ENCODE data around the gene FASTK. TPM values are rescaled to one million over a fixed set of nuclear protein-coding genes. Genes with fewer than 3 reads are reported as not detected.

The FASTK gene
- total RNA-seq, 1 donor from 2014 or later, result 91.8 TPM

- intact Hi-C loops (cut with micrococcal nuclease), result loop anchor here (10.0 kb wide), 2 partner anchors 711 to 1891 kb away; partner anchors contain the start of genes ZNF282 and ZNF775
Measured at GRCh38 chr7:151085329-151085690, 4.7 kb upstream of the FASTK start.

GRCh38 chr7:151083824-151084160 is 3.2 kb upstream of the FASTK start:
- intact Hi-C loops (cut with micrococcal nuclease), result loop anchor here (1.0 to 10.0 kb wide), 9 partner anchors 55 to 1889 kb away; partner anchors contain the start of genes ABCB8, ABCF2, ACTR3C and ATP6V0E2

- intact Hi-C loops (cut with micrococcal nuclease), result loop anchor here (1.0 to 10.0 kb wide), 9 partner anchors 55 to 1888 kb away; partner anchors contain the start of genes ABCB8, ABCF2, ACTR3C and ATP6V0E2
Measured at GRCh38 chr7:151083071-151083823, 2.6 kb upstream of the FASTK start, which contains the start of gene TMUB1. Gene TMUB1, minus strand, starts transcription at chr7:151083493. Its CDS starts 930 bp downstream, at chr7:151082563.

GRCh38 chr7:151082141-151083070 is 1.8 kb upstream of the FASTK start:
- intact Hi-C loops (cut with micrococcal nuclease), result loop anchor here (1.0 to 10.0 kb wide), 9 partner anchors 54 to 1888 kb away; partner anchors contain the start of genes ABCB8, ABCF2, ACTR3C and ATP6V0E2

GRCh38 chr7:151081170-151082101 is 827 bp upstream of the FASTK start:
- intact Hi-C loops (cut with micrococcal nuclease), result loop anchor here (5.0 to 10.0 kb wide), 4 partner anchors 707 to 1887 kb away; partner anchors contain the start of genes ACTR3C, LRRC61, ZNF282 and ZNF467

- intact Hi-C loops (cut with micrococcal nuclease), result loop anchor here (1.0 to 10.0 kb wide), 8 partner anchors 22 to 1885 kb away; partner anchors contain the start of genes ACTR3C, LRRC61, ZNF282 and ZNF467
Measured at GRCh38 chr7:151080067-151080521, 515 bp downstream of the FASTK start.

- intact Hi-C loops (cut with micrococcal nuclease), result no loop called here
Measured at GRCh38 chr7:151079199-151079910, 1.3 kb downstream of the FASTK start.

- intact Hi-C loops (cut with micrococcal nuclease), result no loop called here
Measured at GRCh38 chr7:151078233-151079040, 2.2 kb downstream of the FASTK start.

GRCh38 chr7:151077705-151078232 is 2.8 kb downstream of the FASTK start:
- intact Hi-C loops (cut with micrococcal nuclease), result no loop called here

GRCh38 chr7:151076863-151077704 is 3.5 kb downstream of the FASTK start:
- intact Hi-C loops (cut with micrococcal nuclease), result no loop called here

- intact Hi-C loops (cut with micrococcal nuclease), result no loop called here
Measured at GRCh38 chr7:151075978-151076426, 4.6 kb downstream of the FASTK start.

GRCh38 chr7:151075662-151075971 is 5.0 kb downstream of the FASTK start:
- intact Hi-C loops (cut with micrococcal nuclease), result no loop called here

GRCh38 chr7:151074817-151075661 is 5.6 kb downstream of the FASTK start:
- intact Hi-C loops (cut with micrococcal nuclease), result no loop called here

- intact Hi-C loops (cut with micrococcal nuclease), result no loop called here
Measured at GRCh38 chr7:151073990-151074389, 6.6 kb downstream of the FASTK start.

GRCh38 chr7:151071032-151071866 is 9.4 kb downstream of the FASTK start:
- intact Hi-C loops (cut with micrococcal nuclease), result no loop called here

- intact Hi-C loops (cut with micrococcal nuclease), result no loop called here
Measured at GRCh38 chr7:151070574-151070960, 10.0 kb downstream of the FASTK start.
